SK-N-SH (cell line): ENCODE measurements around the gene NMNAT2. TPM values are rescaled to one million over a fixed set of nuclear protein-coding genes. Genes with fewer than 3 reads are reported as not detected.

Experiments
- CTCF ChIA-PET: fragments of 300-600, 350-600 bp; formaldehyde crosslinking; extraction: SDS; loops from one replicate; lab custom pipeline; 2021; lab: Yijun Ruan, JAX
- POLR2A ChIA-PET: fragments of 350-600 bp; sonication (Branson Sonifier 250); formaldehyde crosslinking; extraction: SDS; loops from one replicate; lab custom pipeline; 2020; ENCODE audit warnings: antibody characterized with exemption, inconsistent platforms; lab: Yijun Ruan, JAX
- DNase-seq: peaks from one replicate; pipeline ENCODE4 v3.0.0; 2012
- H2AFZ ChIP-seq: fragments of 200-600 bp; sonication (generic); 2 replicates; pipeline ENCODE4 v1.8.1; 2016; ENCODE audit warnings: antibody characterized with exemption, mild to moderate bottlenecking, low read depth
- H3F3A ChIP-seq: fragments of 200-600 bp; sonication (generic); replicated peaks from 2 replicates; pipeline ENCODE3; 2016; ENCODE audit warnings: antibody characterized with exemption, mild to moderate bottlenecking; ENCODE audit not compliant: insufficient read depth
- H3K27ac ChIP-seq, 2 experiments: fragments of 200-500 bp in 1 of 2; fragments of 200-600 bp in 1 of 2; sonication (Bioruptor generic) in 1 of 2; sonication (generic), shearing (Covaris generic) in 1 of 2; 2 replicates each; pipeline versions ENCODE4 v1.5.1 to v1.6.1; 2014 to 2016; ENCODE audit warnings: low read depth in 2 of 2, inconsistent platforms in 1 of 2, low read length in 1 of 2, mild to moderate bottlenecking in 1 of 2, mixed read lengths in 1 of 2
- H3K27me3 ChIP-seq: fragments of 200-600 bp; sonication (generic), shearing (Covaris generic); 2 replicates; pipeline ENCODE4 v1.6.1; 2016; ENCODE audit warnings: mixed run types; ENCODE audit not compliant: insufficient read depth
- H3K36me3 ChIP-seq, 2 experiments: fragments of 200-500 bp in 1 of 2; fragments of 200-600 bp in 1 of 2; sonication (Bioruptor generic) in 1 of 2; sonication (generic) in 1 of 2; replicated peaks in 1 of 2; 2 replicates each; pipeline versions ENCODE3 to v1.5.1; 2014 to 2016; ENCODE audit warnings: low read length in 1 of 2, mild to moderate bottlenecking in 1 of 2; ENCODE audit not compliant: insufficient read depth in 2 of 2, control insufficient read depth in 1 of 2
- H3K4me1 ChIP-seq, 2 experiments: fragments of 200-500 bp in 1 of 2; fragments of 200-600 bp in 1 of 2; sonication (Bioruptor generic) in 1 of 2; sonication (generic), shearing (Covaris generic) in 1 of 2; 2 replicates each; pipeline versions ENCODE4 v1.5.1 to v1.6.1; 2014 to 2016; ENCODE audit warnings: low read depth in 1 of 2, low read length in 1 of 2, mixed run types in 1 of 2; ENCODE audit not compliant: insufficient read depth in 2 of 2, control insufficient read depth in 1 of 2
- H3K4me2 ChIP-seq: fragments of 200-600 bp; sonication (generic), shearing (Covaris generic); 2 replicates; pipeline ENCODE4 v1.6.1; 2017; ENCODE audit warnings: mixed run types
- H3K4me3 ChIP-seq, 2 experiments: fragments of 200-500 bp in 1 of 2; fragments of 200-600 bp in 1 of 2; sonication (Bioruptor generic) in 1 of 2; sonication (generic), shearing (Covaris generic) in 1 of 2; 2 replicates each; pipeline versions ENCODE4 v1.5.1 to v1.8.1; 2014 to 2016; ENCODE audit warnings: low read depth in 2 of 2, inconsistent platforms in 1 of 2, low read length in 1 of 2, mild to moderate bottlenecking in 1 of 2, mixed read lengths in 1 of 2, moderate library complexity in 1 of 2
- H3K79me2 ChIP-seq: fragments of 200-600 bp; sonication (generic); 2 replicates; pipeline ENCODE4 v1.8.1; 2017; ENCODE audit warnings: mild to moderate bottlenecking; ENCODE audit not compliant: insufficient read depth
- H3K9ac ChIP-seq: fragments of 200-600 bp; sonication (generic); 2 replicates; pipeline ENCODE4 v1.6.1; 2017; ENCODE audit warnings: mixed run types
- H3K9me2 ChIP-seq: fragments of 200-600 bp; sonication (generic); 2 replicates; pipeline ENCODE4 v1.6.1; 2017; ENCODE audit warnings: mixed run types
- H3K9me3 ChIP-seq: fragments of 200-600 bp; sonication (generic); 2 replicates; pipeline ENCODE4 v1.6.1; 2017; ENCODE audit warnings: mixed run types, mild to moderate bottlenecking, moderate library complexity
- H4K20me1 ChIP-seq: fragments of 200-600 bp; sonication (generic); 2 replicates; pipeline ENCODE4 v1.6.1; 2017; ENCODE audit warnings: mild to moderate bottlenecking, mixed run types; ENCODE audit not compliant: insufficient read depth
- ELF1 ChIP-seq: IDR thresholded peaks from 2 replicates; pipeline ENCODE4 v1.4.0; 2012
- EP300 ChIP-seq, 2 experiments: IDR thresholded peaks; 2 replicates each; pipeline versions ENCODE4 v1.4.0 to v1.6.1; 2012; ENCODE audit warnings: borderline replicate concordance in 1 of 2, low read depth in 1 of 2, low read length in 1 of 2
- EZH2phosphoT487 ChIP-seq: fragments of 200-600 bp; sonication (generic); IDR thresholded peaks from 2 replicates; pipeline ENCODE4 v1.6.1; 2017; ENCODE audit warnings: low read depth, mixed run types, mild to moderate bottlenecking, antibody characterized with exemption, moderate library complexity, borderline replicate concordance
- FOSL2 ChIP-seq: IDR thresholded peaks from 2 replicates; pipeline ENCODE4 v1.4.0; 2012; ENCODE audit warnings: low read depth, mild to moderate bottlenecking, moderate library complexity, borderline replicate concordance
- FOXM1 ChIP-seq: IDR thresholded peaks from 2 replicates; pipeline ENCODE4 v1.4.0; 2012; ENCODE audit warnings: low read depth, mild to moderate bottlenecking
- JUND ChIP-seq: IDR thresholded peaks from 2 replicates; pipeline ENCODE4 v1.4.0; 2012
- MAX ChIP-seq: IDR thresholded peaks from 2 replicates; pipeline ENCODE4 v1.4.0; 2012; ENCODE audit warnings: low read depth
- NRF1 ChIP-seq: IDR thresholded peaks from 2 replicates; pipeline ENCODE4 v1.6.1; 2012; ENCODE audit warnings: low read depth, mild to moderate bottlenecking, low read length
- PBX3 ChIP-seq: IDR thresholded peaks from 2 replicates; pipeline ENCODE4; 2012
- POLR2AphosphoS5 ChIP-seq: IDR thresholded peaks from 2 replicates; pipeline ENCODE4 v1.6.1; 2012; ENCODE audit warnings: low read depth, low read length
- RAD21 ChIP-seq: IDR thresholded peaks from 2 replicates; pipeline ENCODE4 v1.6.1; 2012; ENCODE audit warnings: mild to moderate bottlenecking, low read length
- REST ChIP-seq: IDR thresholded peaks from 2 replicates; pipeline ENCODE4 v1.6.1; 2012; ENCODE audit warnings: mild to moderate bottlenecking, low read depth, low read length, moderate library complexity
- RFX5 ChIP-seq: IDR thresholded peaks from 2 replicates; pipeline ENCODE4 v1.6.1; 2012; ENCODE audit warnings: mild to moderate bottlenecking, improper control_type of control experiment, low read length
- RXRA ChIP-seq: IDR thresholded peaks from 2 replicates; pipeline ENCODE4 v1.4.0; 2012; ENCODE audit warnings: low read depth, mild to moderate bottlenecking, borderline replicate concordance
- SIN3A ChIP-seq: IDR thresholded peaks from 2 replicates; pipeline ENCODE4 v1.6.1; 2012; ENCODE audit warnings: low read depth, mild to moderate bottlenecking, low read length, moderate library complexity, borderline replicate concordance
- SMC3 ChIP-seq: IDR thresholded peaks from 2 replicates; pipeline ENCODE4 v1.6.1; 2012; ENCODE audit warnings: low read depth, low read length, improper control_type of control experiment
- TCF12 ChIP-seq: IDR thresholded peaks from 2 replicates; pipeline ENCODE4 v1.4.0; 2012
- USF1 ChIP-seq: IDR thresholded peaks from 2 replicates; pipeline ENCODE4 v1.4.0; 2012; ENCODE audit warnings: low read depth, borderline replicate concordance
- USF2 ChIP-seq: fragments of 150-350 bp; IDR thresholded peaks from 2 replicates; pipeline ENCODE4 v1.6.1; 2017; ENCODE audit warnings: antibody characterized with exemption, low read length, low read depth, borderline replicate concordance
- WGBS: methylation state at CpG from one replicate; pipeline ENCODE4 v1.1.6; 2017; ENCODE audit warnings: low lambda C conversion rate; 5-methylcytosine and 5-hydroxymethylcytosine counted together
- polyA plus RNA-seq, 3 experiments: library from polyadenylated mRNA; depleted of rRNA; stranded (reverse); fragments of >200 nt; gene quantifications; 2 replicates each; pipeline ENCODE4 v1.2.3, GENCODE V29; 2012

NMNAT2 gene
- polyA plus RNA-seq, 1 of the 3 experiments (the other 2 are of a cell fraction) = 0.07 TPM

- TF ChIP-seq USF2 (no peak), MAX (no peak), RAD21 (no peak), USF1 (no peak), NRF1 (no peak), FOXM1 (no peak), ELF1 (no peak), SIN3A (no peak)
Observed at GRCh38 chr1:183251959-183252450, 166.2 kb downstream of the NMNAT2 start (continued).

GRCh38 chr1:183251101-183251958 lies 166.8 kb downstream of the NMNAT2 start:
- Histone ChIP-seq H2AFZ (no peak overlapping the region), H3K9ac (no peak overlapping the region), H3K36me3 (peaks cover 0 to 4% of the 10 kb centered on the region in 2 experiments), H3F3A (no peaks in the 10 kb centered on the region), H3K9me3 (0 out of 2 replicates have a peak, but pooled peaks cover 5% of the 10 kb centered on the region), H3K27me3 (0 out of 2 replicates have a peak, but pooled peaks cover 4% of the 10 kb centered on the region), H3K4me2 (no peak overlapping the region), H3K9me2 (no peaks in the 10 kb centered on the region), H3K27ac (no peak overlapping the region), H4K20me1 (no peaks in the 10 kb centered on the region), H3K79me2 (no peaks in the 10 kb centered on the region), H3K4me3 (no peak overlapping the region), H3K4me1 (no peaks in the 10 kb centered on the region)
- ChIA-PET POLR2A (no interaction called here), CTCF (no interaction called here)
- 80% methylated on average over 12 of the region's 12 CpGs for WGBS
- DNase-seq = no peak
- no peak for TF ChIP-seq JUND
- no peak for TF ChIP-seq POLR2AphosphoS5
- TF ChIP-seq PBX3 = no peak
- TF ChIP-seq RAD21 = no peak
- TF ChIP-seq EP300 (IDR thresholded peaks at IDR 0.05; ENCODE audit: borderline replicate concordance in 1 of 2, low read depth in 1 of 2, low read length in 1 of 2) = no peak
- no peak for TF ChIP-seq SIN3A
- TF ChIP-seq REST = no peak
- TF ChIP-seq EZH2phosphoT487 = no peak
- TF ChIP-seq RFX5 = no peak
- TF ChIP-seq TCF12 = no peak
- no peak for TF ChIP-seq MAX
- TF ChIP-seq RXRA = no peak
- no peak for TF ChIP-seq USF1
- TF ChIP-seq FOSL2 = no peak
- no peak for TF ChIP-seq USF2
- TF ChIP-seq SMC3 = no peak
